Mammary microvascular endothelial cell (primary cell): ENCODE measurements around the gene PFKL. TPM values are rescaled to one million over a fixed set of nuclear protein-coding genes. Genes with fewer than 3 reads are reported as not detected.

Experiments used
- total RNA-seq: library from RNA; depleted of rRNA; stranded (reverse); fragments of >200 nt; gene quantifications from 2 replicates; pipeline ENCODE4 v1.2.3, GENCODE V29; 2015

The PFKL gene
- 137 and 166 TPM in 2 replicates for total RNA-seq

GRCh38 chr21:44299458-44300261 lies at the start of gene PFKL:
Gene PFKL, plus strand, starts transcription at chr21:44300053. Its CDS starts 53 bp downstream, at chr21:44300106.

GRCh38 chr21:44261675-44262295 lies 38.1 kb upstream of the PFKL start, which contains the start of gene DNMT3L:
Gene DNMT3L, minus strand, starts transcription at chr21:44261897. Its CDS starts 638 bp downstream, at chr21:44261259.

GRCh38 chr21:44285138-44285992 lies 14.5 kb upstream of the PFKL start, which contains the start of gene AIRE:
Gene AIRE, plus strand, starts transcription at chr21:44285876. Its CDS starts 131 bp downstream, at chr21:44286007.

GRCh38 chr21:44338971-44339910 lies 39.4 kb downstream of the PFKL start, which contains the start of gene CFAP410:
Gene CFAP410, minus strand, starts transcription at chr21:44339390. Its CDS starts 196 bp downstream, at chr21:44339194.

GRCh38 chr21:44353191-44353970 lies 53.5 kb downstream of the PFKL start, which contains the start of gene TRPM2:
Gene TRPM2, plus strand, starts transcription at chr21:44353621. Its CDS starts 80 bp downstream, at chr21:44353701.

Other genes starting within 250 kb of the PFKL start
- 22.5 and 25.5 TPM in 2 replicates for gene PWP2, start 192.7 kb upstream of the PFKL start, total RNA-seq
- 20.4 and 26.8 TPM in 2 replicates for gene GATD3, start 166.4 kb upstream of the PFKL start, total RNA-seq
- 0.67 and 1.0 TPM in 2 replicates for gene ICOSLG, start 59.1 kb upstream of the PFKL start, total RNA-seq
- not detected in 2 replicates for gene DNMT3L, start 38.2 kb upstream of the PFKL start, total RNA-seq
- gene AIRE, start 14.2 kb upstream of the PFKL start, total RNA-seq = 0.15 TPM in 1 of 2 replicates, not detected in the other
- gene CFAP410, start 39.3 kb downstream of the PFKL start, total RNA-seq = 10.6 and 11.7 TPM in 2 replicates
- gene TRPM2, start 53.6 kb downstream of the PFKL start, total RNA-seq = 18.1 and 18.3 TPM in 2 replicates
- 3.5 and 5.5 TPM in 2 replicates for gene LRRC3, start 155.5 kb downstream of the PFKL start, total RNA-seq
- gene KRTAP10-1, start 240.1 kb downstream of the PFKL start, total RNA-seq = not detected in 2 replicates